ENCODE data around the gene OR51S1. TPM values are rescaled to one million over a fixed set of nuclear protein-coding genes. Genes with fewer than 3 reads are reported as not detected.
A peak's percentile ranks its signal among the peaks of the same experiment; 100 is the strongest.
"Not testable (repeated sequence)": the region's sequence is repeated elsewhere in the genome, so short reads cannot be mapped to it uniquely, and the experiment has no call there.

Gene OR51S1
- polyA plus RNA-seq, 6 donors from 2014 or later: not detected

GRCh38 chr11:4851033-4851432 lies 2.0 kb upstream of the OR51S1 start:
- ATAC-seq (ENCODE audit: low read depth in 2 of 2) (no peak), DNase-seq (no peak)
- no peaks in the 10 kb centered on the region for H3K4me1 Mint-ChIP-seq
- peaks cover 0 to 10% (median 0%) of the 10 kb centered on the region in 7 donors for H3K9me3 Mint-ChIP-seq
- H3K27ac Mint-ChIP-seq: no peak overlapping the region
- H3K27me3 Mint-ChIP-seq: peaks cover 11 to 15% (median 13%) of the 10 kb centered on the region in 3 donors
- H3K4me3 Mint-ChIP-seq: no peak overlapping the region
- H3K36me3 Mint-ChIP-seq: no peaks in the 10 kb centered on the region

- no peaks in the 10 kb centered on the region for H3K36me3 Mint-ChIP-seq
- H3K4me1 Mint-ChIP-seq: no peaks in the 10 kb centered on the region
- H3K27ac Mint-ChIP-seq: no peak overlapping the region
- peaks cover 0 to 7% (median 0%) of the 10 kb centered on the region in 3 donors for H3K27me3 Mint-ChIP-seq
- no peak for DNase-seq
- H3K9me3 Mint-ChIP-seq: peaks cover 0 to 10% (median 2%) of the 10 kb centered on the region in 7 donors
- ATAC-seq (ENCODE audit: low read depth in 2 of 2): no peak
- H3K4me3 Mint-ChIP-seq: no peak overlapping the region
These were observed 9.0 kb downstream of the OR51S1 start for GRCh38 chr11:4839851-4840549.

GRCh38 chr11:4830909-4831308 lies 18.1 kb downstream of the OR51S1 start:
- Mint-ChIP-seq H3K4me3 (no peak overlapping the region), H3K27me3 (peaks cover 0 to 7% (median 0%) of the 10 kb centered on the region in 3 donors), H3K9me3 (no peaks in the 10 kb centered on the region), H3K36me3 (no peaks in the 10 kb centered on the region), H3K27ac (no peak overlapping the region), H3K4me1 (no peaks in the 10 kb centered on the region)
- ATAC-seq (ENCODE audit: low read depth in 2 of 2) (no peak), DNase-seq (no peak)

- Mint-ChIP-seq H3K4me1 (no peaks in the 10 kb centered on the region), H3K9me3 (no peaks in the 10 kb centered on the region), H3K27me3 (peaks cover 0 to 7% (median 4%) of the 10 kb centered on the region in 3 donors), H3K4me3 (no peak overlapping the region), H3K27ac (no peak overlapping the region), H3K36me3 (no peaks in the 10 kb centered on the region)
- no peak for ATAC-seq (ENCODE audit: low read depth in 2 of 2)
- no peak for DNase-seq
These were observed 18.7 kb downstream of the OR51S1 start for GRCh38 chr11:4830346-4830745.

GRCh38 chr11:4826425-4826824 lies 22.6 kb downstream of the OR51S1 start:
- Mint-ChIP-seq H3K4me3 (no peak overlapping the region), H3K9me3 (no peaks in the 10 kb centered on the region), H3K27ac (no peak overlapping the region), H3K27me3 (peaks cover 5 to 23% (median 16%) of the 10 kb centered on the region in 3 donors), H3K36me3 (no peaks in the 10 kb centered on the region), H3K4me1 (no peaks in the 10 kb centered on the region)
- DNase-seq: no peak
- no peak for ATAC-seq (ENCODE audit: low read depth in 2 of 2)

GRCh38 chr11:4825132-4825531 lies 23.9 kb downstream of the OR51S1 start:
- Mint-ChIP-seq H3K27me3 (peaks cover 7 to 23% (median 16%) of the 10 kb centered on the region in 3 donors), H3K9me3 (no peaks in the 10 kb centered on the region), H3K36me3 (no peaks in the 10 kb centered on the region), H3K27ac (no peak overlapping the region), H3K4me1 (no peaks in the 10 kb centered on the region), H3K4me3 (no peak overlapping the region)
- ATAC-seq (ENCODE audit: low read depth in 2 of 2) (no peak), DNase-seq (no peak)

GRCh38 chr11:4821021-4821420 lies 28.0 kb downstream of the OR51S1 start, which contains the start of gene OR51F2:
OR51F2 (plus strand) TSS chr11:4821321; CDS start chr11:4821422, 101 bp downstream.
- Mint-ChIP-seq H3K4me1 (no peaks in the 10 kb centered on the region), H3K4me3 (no peak within 1 kb of the TSS), H3K36me3 (no peaks in the 10 kb centered on the region), H3K27me3 (peaks cover 7 to 27% (median 16%) of the 10 kb centered on the region in 3 donors), H3K27ac (no peak within 1 kb of the TSS), H3K9me3 (no peaks in the 10 kb centered on the region)
- ATAC-seq (ENCODE audit: low read depth in 2 of 2): no peak
- no peak for DNase-seq

GRCh38 chr11:4809246-4809645 lies 39.8 kb downstream of the OR51S1 start:
- H3K36me3 Mint-ChIP-seq: no peaks in the 10 kb centered on the region
- no peaks in the 10 kb centered on the region for H3K9me3 Mint-ChIP-seq
- no peak overlapping the region for H3K27ac Mint-ChIP-seq
- peaks cover 0 to 16% (median 6%) of the 10 kb centered on the region in 3 donors for H3K27me3 Mint-ChIP-seq
- ATAC-seq (ENCODE audit: low read depth in 2 of 2): no peak
- H3K4me3 Mint-ChIP-seq: no peak overlapping the region
- H3K4me1 Mint-ChIP-seq: no peaks in the 10 kb centered on the region
- DNase-seq: no peak

GRCh38 chr11:4808476-4808875 lies 40.5 kb downstream of the OR51S1 start:
- no peak overlapping the region for H3K4me3 Mint-ChIP-seq
- peaks cover 6 to 16% (median 7%) of the 10 kb centered on the region in 3 donors for H3K27me3 Mint-ChIP-seq
- no peak overlapping the region for H3K27ac Mint-ChIP-seq
- H3K9me3 Mint-ChIP-seq: peaks cover 0 to 5% (median 0%) of the 10 kb centered on the region in 7 donors
- H3K4me1 Mint-ChIP-seq: no peaks in the 10 kb centered on the region
- no peaks in the 10 kb centered on the region for H3K36me3 Mint-ChIP-seq
- no peak for ATAC-seq (ENCODE audit: low read depth in 2 of 2)
- no peak for DNase-seq

- Mint-ChIP-seq H3K4me3 (peak within 1 kb of the TSS in 1 of 8 donors; percentile 43), H3K27ac (no peak within 1 kb of the TSS), H3K36me3 (no peaks in the 10 kb centered on the region), H3K9me3 (peaks cover 0 to 8% (median 0%) of the 10 kb centered on the region in 7 donors), H3K27me3 (peaks cover 0 to 9% (median 8%) of the 10 kb centered on the region in 3 donors), H3K4me1 (no peaks in the 10 kb centered on the region)
- no peak for DNase-seq
- no peak for ATAC-seq (ENCODE audit: low read depth in 2 of 2)
These were observed 44.7 kb downstream of the OR51S1 start, which contains the start of gene OR52R1 for GRCh38 chr11:4804280-4804679. OR52R1 (minus strand) TSS chr11:4804380; CDS start chr11:4804380, 0 bp downstream.

- not testable (repeated sequence) for H3K27me3 Mint-ChIP-seq; H3K4me3 Mint-ChIP-seq; H3K27ac Mint-ChIP-seq; H3K36me3 Mint-ChIP-seq; ATAC-seq (ENCODE audit: low read depth in 2 of 2); DNase-seq; H3K4me1 Mint-ChIP-seq; H3K9me3 Mint-ChIP-seq
These were observed 47.7 kb downstream of the OR51S1 start for GRCh38 chr11:4801316-4801715.

GRCh38 chr11:4798427-4799183 lies 50.4 kb downstream of the OR51S1 start:
- Mint-ChIP-seq H3K36me3 (no peaks in the 10 kb centered on the region), H3K4me1 (no peaks in the 10 kb centered on the region), H3K27me3 (peaks cover 0 to 4% (median 0%) of the 10 kb centered on the region in 3 donors), H3K4me3 (no peak overlapping the region), H3K27ac (peak overlapping the region in 1 of 6 donors; percentile 53), H3K9me3 (peaks cover 0 to 4% (median 0%) of the 10 kb centered on the region in 7 donors)
- DNase-seq: no peak
- no peak for ATAC-seq (ENCODE audit: low read depth in 2 of 2)
